ENCODE results near the gene AK4. TPM values are rescaled to one million over a fixed set of nuclear protein-coding genes. Genes with fewer than 3 reads are reported as not detected.
A peak's percentile ranks its signal among the peaks of the same experiment; 100 is the strongest.

Gene AK4
- total RNA-seq, 1 experiment from 2014 or later = 131 TPM

GRCh38 chr1:65253800-65254319, 105.9 kb downstream of the AK4 start:
- H3K9me3 ChIP-seq = no peaks in the 10 kb centered on the region
- BruUV-seq (replicated peaks) = no TSS peak
- no peaks in the 10 kb centered on the region for H3K27me3 ChIP-seq (replicated peaks; ENCODE audit: control insufficient read depth, insufficient read depth, low read length)
- Mint-ChIP-seq H3K4me3 (ENCODE audit: unreplicated experiment) (peak overlapping the region; percentile 79), H3K27me3 (ENCODE audit: insufficient read depth, unreplicated experiment) (no peaks in the 10 kb centered on the region), H3K9me3 (ENCODE audit: unreplicated experiment) (no peaks in the 10 kb centered on the region), H3K36me3 (ENCODE audit: insufficient read depth, unreplicated experiment) (peaks cover 5% of the 10 kb centered on the region), H3K4me1 (ENCODE audit: low read depth, unreplicated experiment) (peaks cover 14% of the 10 kb centered on the region), H3K27ac (ENCODE audit: unreplicated experiment) (peak overlapping the region; percentile 70)
- DNase-seq = no peak
- H3K4me3 ChIP-seq (ENCODE audit: low read depth, low read length) = peak overlapping the region; percentile 70
- intact Hi-C loops (cut with micrococcal nuclease; ENCODE audit: unreplicated experiment) = no loop called here
- no peaks in the 10 kb centered on the region for H3K36me3 ChIP-seq (ENCODE audit: control insufficient read depth, insufficient read depth, low read length)
- TF ChIP-seq CTCF (IDR thresholded peaks at IDR 0.05; ENCODE audit: insufficient read depth in 1 of 2, low read depth in 1 of 2, low read length in 1 of 2, severe bottlenecking in 1 of 2, unreplicated experiment in 1 of 2) = no peak
- ChIA-PET CTCF (interaction anchor here (1.4 kb wide), 1 partner anchor 433 kb away, joined by 4 read pairs; no protein-coding TSS in a partner anchor), POLR2A (interaction anchor here (1.3 to 1.9 kb wide), 2 partner anchors 14 to 166 kb away, joined by 3 to 5 read pairs; partner anchors contain the start of genes LEPR and LEPROT)
- H3K4me1 ChIP-seq = no peaks in the 10 kb centered on the region

GRCh38 chr1:65254320-65255034, 106.5 kb downstream of the AK4 start:
- Histone ChIP-seq H3K4me3 (ENCODE audit: low read depth, low read length) (peak overlapping the region; percentile 70), H3K36me3 (ENCODE audit: control insufficient read depth, insufficient read depth, low read length) (no peaks in the 10 kb centered on the region), H3K27me3 (replicated peaks; ENCODE audit: control insufficient read depth, insufficient read depth, low read length) (no peaks in the 10 kb centered on the region), H3K9me3 (no peaks in the 10 kb centered on the region), H3K4me1 (no peaks in the 10 kb centered on the region)
- no TSS peak for BruUV-seq (replicated peaks)
- peak in 1 of 2 experiments; percentile 8 for TF ChIP-seq CTCF (IDR thresholded peaks at IDR 0.05; ENCODE audit: insufficient read depth in 1 of 2, low read depth in 1 of 2, low read length in 1 of 2, severe bottlenecking in 1 of 2, unreplicated experiment in 1 of 2)
- H3K27ac Mint-ChIP-seq (ENCODE audit: unreplicated experiment) = peak overlapping the region; percentile 85
- DNase-seq = peak; percentile 74 to 88
- peaks cover 14% of the 10 kb centered on the region for H3K4me1 Mint-ChIP-seq (ENCODE audit: low read depth, unreplicated experiment)
- peaks cover 5% of the 10 kb centered on the region for H3K36me3 Mint-ChIP-seq (ENCODE audit: insufficient read depth, unreplicated experiment)
- no peaks in the 10 kb centered on the region for H3K27me3 Mint-ChIP-seq (ENCODE audit: insufficient read depth, unreplicated experiment)
- no peaks in the 10 kb centered on the region for H3K9me3 Mint-ChIP-seq (ENCODE audit: unreplicated experiment)
- H3K4me3 Mint-ChIP-seq (ENCODE audit: unreplicated experiment) = peak overlapping the region; percentile 98
- CTCF ChIA-PET = interaction anchor here (1.0 to 1.4 kb wide), 2 partner anchors 12 to 433 kb away, joined by 4 read pairs; no protein-coding TSS in a partner anchor
- intact Hi-C loops (cut with micrococcal nuclease; ENCODE audit: unreplicated experiment) = loop anchor here (1.0 kb wide), 1 partner anchor 166 kb away; the partner anchor contains the start of genes LEPR and LEPROT
- POLR2A ChIA-PET = interaction anchor here (0.6 to 1.9 kb wide), 3 partner anchors 10 to 166 kb away, joined by 3 to 5 read pairs (median 3); partner anchors contain the start of genes LEPR and LEPROT

- CTCF ChIA-PET = interaction anchor here (0.5 to 1.4 kb wide), 3 partner anchors 11 to 432 kb away, joined by 3 to 4 read pairs (median 4); no protein-coding TSS in a partner anchor
- Histone ChIP-seq H3K27me3 (replicated peaks; ENCODE audit: control insufficient read depth, insufficient read depth, low read length) (no peaks in the 10 kb centered on the region), H3K4me1 (no peaks in the 10 kb centered on the region), H3K4me3 (ENCODE audit: low read depth, low read length) (peak overlapping the region; percentile 70), H3K36me3 (ENCODE audit: control insufficient read depth, insufficient read depth, low read length) (no peaks in the 10 kb centered on the region), H3K9me3 (no peaks in the 10 kb centered on the region)
- H3K4me1 Mint-ChIP-seq (ENCODE audit: low read depth, unreplicated experiment) = peaks cover 14% of the 10 kb centered on the region
- intact Hi-C loops (cut with micrococcal nuclease; ENCODE audit: unreplicated experiment) = loop anchor here (1.0 kb wide), 1 partner anchor 165 kb away; the partner anchor contains the start of genes LEPR and LEPROT
- H3K4me3 Mint-ChIP-seq (ENCODE audit: unreplicated experiment) = peak overlapping the region; percentile 98
- H3K36me3 Mint-ChIP-seq (ENCODE audit: insufficient read depth, unreplicated experiment) = peaks cover 5% of the 10 kb centered on the region
- no peak for DNase-seq
- no peaks in the 10 kb centered on the region for H3K9me3 Mint-ChIP-seq (ENCODE audit: unreplicated experiment)
- no peaks in the 10 kb centered on the region for H3K27me3 Mint-ChIP-seq (ENCODE audit: insufficient read depth, unreplicated experiment)
- H3K27ac Mint-ChIP-seq (ENCODE audit: unreplicated experiment) = peak overlapping the region; percentile 85
- TSS peak; percentile 26 for BruUV-seq (replicated peaks)
- no peak for TF ChIP-seq CTCF (IDR thresholded peaks at IDR 0.05; ENCODE audit: insufficient read depth in 1 of 2, low read depth in 1 of 2, low read length in 1 of 2, severe bottlenecking in 1 of 2, unreplicated experiment in 1 of 2)
- POLR2A ChIA-PET = interaction anchor here (1.3 to 1.9 kb wide), 2 partner anchors 13 to 165 kb away, joined by 3 to 5 read pairs; partner anchors contain the start of genes LEPR and LEPROT
Measured at GRCh38 chr1:65255035-65255655, 107.1 kb downstream of the AK4 start.
